GM21529 (cell line): ENCODE results near the gene ELF5.

Experiments
- ATAC-seq: cut with Tn5 transposase; IDR thresholded peaks from one replicate; pipeline ENCODE4 v1.9.1; 2021; ENCODE audit not compliant: unreplicated experiment

The ELF5 gene

DNA sequence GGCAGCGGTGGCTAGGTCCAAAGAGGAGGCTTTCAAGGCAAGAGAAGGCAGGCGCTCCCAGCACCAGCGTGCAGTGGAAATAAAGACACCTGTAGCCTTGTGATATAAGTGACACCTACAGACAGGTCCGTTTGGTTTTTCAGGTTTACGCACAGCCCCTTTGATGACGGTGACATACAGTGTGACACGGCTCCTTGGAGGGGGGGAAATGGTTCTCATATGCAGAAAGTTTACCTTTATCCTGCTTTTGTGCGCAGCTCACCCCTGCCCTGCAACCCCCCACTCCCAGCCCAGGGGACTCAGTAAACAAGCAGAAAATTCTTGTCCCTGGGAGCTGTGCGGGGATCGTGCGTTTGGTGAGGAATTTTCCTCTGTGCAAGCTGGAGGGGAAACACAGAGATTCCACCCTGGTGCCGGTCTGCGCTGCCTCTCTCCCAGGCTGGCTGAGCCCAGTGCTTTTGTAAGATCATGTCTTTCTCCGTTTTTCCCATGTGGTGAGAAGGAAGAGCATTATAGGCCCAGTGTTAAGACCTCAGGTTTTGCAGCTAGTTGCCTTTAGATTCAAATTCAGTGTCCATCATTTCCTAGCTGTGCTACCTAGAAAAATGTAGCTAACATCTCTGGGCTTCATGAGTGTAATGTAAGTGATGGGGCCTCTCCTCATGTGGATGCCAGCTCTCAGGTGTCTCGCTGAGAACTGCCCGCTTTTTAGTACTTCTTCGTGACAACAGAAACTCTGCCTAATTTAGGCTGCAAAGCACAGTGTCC is at the start of gene ELF5:
Gene ELF5, minus strand, starts transcription at position 113 of the 768 bp plus-strand sequence. CDS start 8,045 bp downstream, outside the sequence.
- no peak for ATAC-seq

DNA sequence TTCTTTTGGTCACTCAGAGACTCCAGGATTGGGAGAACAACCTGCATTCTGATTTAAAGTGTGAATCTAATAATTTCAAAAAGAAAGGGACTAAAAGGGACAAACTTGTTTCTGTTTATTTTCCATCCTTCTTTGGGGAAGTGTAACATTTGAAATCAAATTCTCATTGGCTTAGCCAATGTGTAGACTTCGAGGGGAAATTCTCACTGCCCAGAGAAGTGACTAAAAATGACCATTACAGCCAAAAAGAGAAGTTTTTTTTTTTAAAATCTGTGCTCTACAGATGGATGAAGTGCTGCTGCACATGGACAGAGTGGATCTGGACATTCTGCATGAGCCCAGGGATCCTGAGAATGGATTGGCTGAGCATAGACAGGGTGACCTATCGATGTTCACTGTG is 49.4 kb upstream of the ELF5 start:
- no peak for ATAC-seq

DNA sequence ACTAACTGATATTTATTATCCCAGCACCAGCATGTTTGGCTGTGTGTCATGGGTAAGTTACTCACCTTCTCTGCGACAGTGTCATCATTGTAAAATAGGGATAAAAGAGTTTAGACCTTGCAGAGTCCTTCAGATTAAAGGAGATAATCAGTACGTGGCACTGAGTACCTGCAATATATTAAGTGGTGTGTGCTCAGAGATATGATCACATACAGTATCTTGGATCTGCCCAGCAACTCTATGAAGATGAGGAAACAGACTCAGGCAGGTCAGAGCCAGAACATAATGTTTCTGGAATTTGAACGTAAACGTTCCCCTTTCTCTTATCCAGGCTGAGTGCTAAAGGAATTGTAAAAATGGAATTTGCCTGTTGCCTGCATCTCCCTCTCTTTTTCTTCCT is 46.9 kb upstream of the ELF5 start:
- ATAC-seq: no peak

- ATAC-seq: no peak
Measured at GRCh38 chr11:34558673-34559072, 45.1 kb upstream of the ELF5 start.

DNA sequence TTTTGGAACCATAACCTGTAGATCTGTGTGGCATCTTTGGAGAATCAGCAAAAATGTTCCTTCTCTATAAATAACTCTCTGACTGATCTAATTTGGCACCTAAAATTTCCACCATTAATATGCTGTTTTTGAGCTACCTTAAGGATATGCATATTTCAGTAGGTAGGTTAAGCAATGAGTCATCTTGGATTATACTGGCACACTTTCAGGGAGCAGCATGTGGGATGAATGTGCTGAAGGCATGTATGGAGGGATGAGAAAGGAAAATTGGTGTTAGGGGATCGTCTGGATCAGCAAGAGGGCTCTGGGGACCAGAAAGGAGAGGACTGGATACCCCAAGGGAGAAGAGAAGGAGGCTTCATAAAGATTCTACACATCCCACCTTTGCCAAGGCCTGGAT is 44.6 kb upstream of the ELF5 start:
- no peak for ATAC-seq

GRCh38 chr11:34552270-34552669 is 38.7 kb upstream of the ELF5 start:
- no peak for ATAC-seq

DNA sequence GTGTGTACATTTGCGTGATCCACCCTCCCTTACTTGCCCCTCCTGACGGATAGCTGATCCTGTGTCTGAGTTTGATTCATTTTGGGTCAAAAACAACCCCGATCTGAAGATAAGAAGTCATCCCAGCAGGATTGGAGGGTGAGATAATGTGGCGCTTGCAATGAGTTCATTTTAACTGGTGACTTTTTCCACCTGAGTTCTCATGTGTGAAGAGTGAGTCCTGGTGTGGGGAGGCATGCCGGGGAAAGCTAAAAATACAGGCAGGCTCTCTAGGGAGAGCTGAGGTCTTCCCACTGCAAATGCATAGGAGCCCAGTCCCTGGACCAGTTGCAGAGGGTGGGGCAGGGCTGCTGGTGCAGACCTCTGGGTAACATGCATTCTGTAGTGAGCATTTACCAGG is 35.7 kb upstream of the ELF5 start:
- no peak for ATAC-seq

DNA sequence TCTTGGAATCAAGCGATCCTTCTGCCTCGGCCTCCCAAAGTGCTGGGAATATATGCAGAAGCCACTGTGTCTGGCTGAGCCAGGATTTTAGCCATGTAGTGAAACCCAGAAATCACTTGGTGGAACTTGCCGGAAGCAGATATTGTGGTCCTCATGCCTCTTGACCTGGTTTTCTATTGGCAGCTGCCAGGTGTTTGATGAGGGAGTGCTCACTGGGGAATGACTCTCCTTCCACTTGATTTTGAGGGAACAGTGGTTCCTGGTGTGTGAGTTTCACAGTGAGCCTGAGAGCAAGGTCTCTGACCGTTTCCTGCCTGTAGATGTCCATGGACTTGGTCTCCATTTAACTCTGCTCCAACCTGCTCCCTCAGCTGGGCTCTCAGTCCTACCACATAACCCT is 34.7 kb upstream of the ELF5 start:
- ATAC-seq: no peak

DNA sequence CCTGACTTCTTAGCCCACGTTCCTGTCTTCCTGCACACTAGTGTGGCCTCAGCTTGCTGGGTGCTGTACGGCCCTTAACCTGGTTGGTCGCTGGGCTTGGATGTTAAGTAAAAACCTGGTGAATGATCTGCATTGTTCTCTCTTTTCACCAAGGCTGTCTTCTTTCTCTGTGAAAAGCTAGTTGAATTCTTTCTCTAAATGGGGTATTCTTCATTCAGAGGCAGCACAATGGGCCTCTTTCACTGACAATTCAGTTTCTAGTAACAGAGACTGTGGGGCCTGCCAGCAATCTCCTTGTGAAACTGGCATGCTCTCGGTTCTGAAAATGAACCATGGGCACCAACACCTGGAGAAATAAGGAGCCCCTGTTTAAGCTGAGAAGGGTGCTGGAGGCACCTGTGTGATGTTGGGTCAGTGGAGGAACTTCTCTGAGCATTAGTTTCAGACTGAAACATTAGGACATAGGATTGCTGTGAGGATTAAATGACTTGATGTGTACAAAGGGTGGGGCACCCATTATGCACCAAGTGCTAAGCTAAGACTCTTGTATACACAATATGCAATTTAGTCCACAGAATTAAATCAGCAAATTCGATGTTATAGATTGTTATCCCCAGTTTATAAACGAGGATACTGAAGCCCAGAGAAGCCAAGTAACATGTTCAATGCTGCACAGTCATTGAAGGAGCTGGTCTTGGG is 33.1 kb upstream of the ELF5 start:
- ATAC-seq: no peak

- ATAC-seq: no peak
Measured at GRCh38 chr11:34542089-34542488, 28.5 kb upstream of the ELF5 start.

DNA sequence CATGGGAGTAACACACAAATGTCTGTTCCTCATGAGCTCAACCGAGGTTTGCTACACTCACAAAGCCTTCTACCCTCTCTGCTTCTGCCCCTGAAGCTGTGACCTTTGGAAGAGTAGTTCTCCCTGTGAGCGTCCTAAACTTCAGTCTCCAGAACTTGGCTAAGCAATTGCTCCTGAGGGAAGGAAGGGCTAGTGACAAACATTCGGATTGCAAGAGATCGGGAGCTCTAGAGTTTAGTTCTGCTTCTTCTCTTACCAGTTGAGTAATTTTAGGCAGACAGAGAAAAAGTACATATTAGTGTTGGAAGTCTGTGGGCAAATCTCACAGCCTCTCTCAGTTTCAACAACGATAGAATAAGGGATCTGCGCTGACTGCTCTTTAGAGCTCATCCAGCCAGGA is 27.3 kb upstream of the ELF5 start:
- ATAC-seq: no peak

DNA sequence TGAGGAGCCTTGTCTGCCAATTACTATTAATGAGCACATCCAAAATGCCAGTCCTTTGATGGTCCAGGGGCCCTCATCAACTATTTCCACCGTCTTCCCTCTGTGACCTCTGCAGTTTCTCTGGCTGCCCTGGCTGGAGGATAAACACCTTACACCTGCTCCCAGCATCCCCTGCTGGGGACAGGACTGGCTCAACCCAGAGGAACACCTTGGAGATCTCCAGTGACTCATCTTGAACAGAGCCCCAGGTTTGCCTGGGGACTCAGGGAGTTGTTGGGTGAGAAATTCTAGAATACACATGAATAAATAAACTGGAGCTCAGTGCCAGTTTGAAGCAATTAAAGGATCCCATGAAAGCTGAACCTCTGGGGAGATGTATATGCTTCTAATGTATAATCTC is 24.0 kb upstream of the ELF5 start:
- no peak for ATAC-seq

GRCh38 chr11:34536056-34536455 is 22.5 kb upstream of the ELF5 start:
- ATAC-seq: no peak

GRCh38 chr11:34534826-34535225 is 21.2 kb upstream of the ELF5 start:
- ATAC-seq: no peak

GRCh38 chr11:34531663-34532062 is 18.1 kb upstream of the ELF5 start:
- ATAC-seq: no peak

- no peak for ATAC-seq
Measured at GRCh38 chr11:34530545-34531234, 17.1 kb upstream of the ELF5 start.

DNA sequence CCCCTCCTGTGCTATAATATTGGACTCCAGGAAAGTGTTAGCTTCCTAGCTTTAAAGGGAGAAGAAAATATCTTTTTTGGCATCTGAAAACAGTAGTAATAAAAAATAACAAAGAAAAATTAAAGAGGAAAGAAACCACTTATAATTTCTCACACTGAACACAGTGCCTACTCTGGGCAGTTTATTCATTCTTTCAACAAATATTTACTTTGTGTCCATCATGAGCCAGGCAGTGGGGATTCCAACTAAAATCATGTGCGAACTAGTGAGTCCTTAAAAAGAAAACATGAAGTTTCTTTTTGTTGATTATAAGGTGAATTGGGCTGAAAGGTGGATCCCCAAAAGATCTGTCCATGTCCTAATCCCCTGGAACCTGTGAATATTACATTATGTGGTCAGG is 16.0 kb upstream of the ELF5 start:
- ATAC-seq: no peak

DNA sequence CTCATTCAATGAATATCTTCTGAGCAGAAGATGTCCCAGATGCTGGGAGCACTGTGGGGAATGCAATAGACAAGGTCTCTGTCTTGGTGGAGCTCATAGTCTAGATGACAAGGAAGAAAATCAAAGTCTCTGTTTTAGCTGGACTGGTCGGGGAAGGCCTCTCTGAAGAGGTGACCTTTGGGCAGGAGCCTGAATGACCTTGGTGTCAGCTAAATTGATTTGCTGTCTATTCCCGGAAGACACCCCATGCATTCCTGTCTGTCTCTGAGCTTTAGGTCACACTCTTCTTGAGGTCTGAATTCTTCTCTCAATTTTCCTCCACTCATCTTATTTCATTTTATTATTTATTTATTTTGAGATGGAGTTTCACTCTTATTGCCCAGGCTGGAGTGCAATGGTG is 14.5 kb upstream of the ELF5 start:
- no peak for ATAC-seq

GRCh38 chr11:34525888-34526657 is 12.5 kb upstream of the ELF5 start:
- no peak for ATAC-seq

- ATAC-seq: no peak
Measured at GRCh38 chr11:34525098-34525497, 11.5 kb upstream of the ELF5 start.

DNA sequence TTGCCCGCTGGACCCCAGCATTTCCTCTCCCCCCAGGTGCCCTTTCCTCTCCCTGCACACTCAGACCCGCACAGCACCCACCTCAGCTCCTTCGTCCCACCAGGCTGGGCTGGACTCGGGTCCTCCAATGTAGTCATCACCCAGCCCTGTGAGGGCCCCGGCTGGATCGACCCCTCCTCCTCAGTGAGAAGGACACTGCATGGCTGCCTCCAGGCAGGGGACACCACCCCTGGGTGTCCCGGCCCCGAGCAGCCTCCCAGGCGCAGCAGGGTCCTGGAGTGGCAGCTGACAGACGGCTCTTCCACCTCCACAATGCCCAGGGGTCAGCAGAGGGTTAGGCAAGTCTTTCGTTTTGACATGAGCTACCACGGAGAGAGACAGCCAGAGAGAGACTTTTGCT is 11.1 kb upstream of the ELF5 start:
- ATAC-seq: no peak
